G401.6 (cell line): ENCODE data around the gene PPM1L.

ENCODE experiments used
- FAIRE-seq: peaks from 2 replicates; lab custom pipeline; 2012; peaks lifted over from hg19 to GRCh38; lab: Jason Lieb, UNC

The PPM1L gene

DNA sequence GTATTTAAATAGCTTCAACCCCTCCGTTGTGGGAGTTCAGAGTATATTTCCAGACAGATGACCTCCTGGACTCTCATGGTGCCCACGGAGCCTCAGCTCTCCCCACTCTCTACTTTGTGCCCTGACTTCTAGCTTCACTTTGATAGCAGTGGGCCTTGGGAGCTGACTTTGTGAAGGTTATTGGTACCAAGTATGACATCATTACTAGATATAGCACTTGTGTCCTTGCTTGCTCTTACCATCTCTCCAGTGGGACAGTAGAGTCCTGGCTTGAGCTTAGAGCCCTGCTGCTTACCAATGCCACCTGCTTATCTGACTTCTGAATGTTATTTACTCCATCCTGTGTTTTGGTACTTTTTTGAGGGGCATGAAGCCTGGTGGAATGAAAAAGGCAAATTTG, 53.4 kb downstream of the PPM1L start:
- FAIRE-seq: no peak

- FAIRE-seq: no peak
Observed at GRCh38 chr3:160810362-160811236, 54.6 kb downstream of the PPM1L start.

GRCh38 chr3:160811237-160811548, 55.2 kb downstream of the PPM1L start:
- FAIRE-seq: no peak

DNA sequence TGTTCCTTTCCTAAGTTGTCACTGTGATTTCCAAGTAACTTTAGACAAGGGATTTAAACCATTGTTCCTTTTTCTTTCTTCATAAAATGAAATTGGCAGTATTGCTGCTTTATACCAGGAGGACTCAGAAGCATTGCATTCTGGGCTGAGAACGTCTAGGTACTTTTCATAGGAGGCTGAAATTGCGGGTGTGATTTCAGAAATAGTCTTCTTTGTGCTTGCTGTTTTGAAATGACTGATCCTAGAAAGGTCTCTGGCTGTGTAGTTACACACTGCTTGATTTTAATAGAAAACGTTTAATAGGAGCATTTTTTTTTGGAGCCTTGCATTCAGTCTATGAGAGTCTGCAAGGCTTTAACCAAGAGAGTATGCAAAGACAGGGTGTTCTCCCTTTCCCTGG, 56.3 kb downstream of the PPM1L start:
- no peak for FAIRE-seq

DNA sequence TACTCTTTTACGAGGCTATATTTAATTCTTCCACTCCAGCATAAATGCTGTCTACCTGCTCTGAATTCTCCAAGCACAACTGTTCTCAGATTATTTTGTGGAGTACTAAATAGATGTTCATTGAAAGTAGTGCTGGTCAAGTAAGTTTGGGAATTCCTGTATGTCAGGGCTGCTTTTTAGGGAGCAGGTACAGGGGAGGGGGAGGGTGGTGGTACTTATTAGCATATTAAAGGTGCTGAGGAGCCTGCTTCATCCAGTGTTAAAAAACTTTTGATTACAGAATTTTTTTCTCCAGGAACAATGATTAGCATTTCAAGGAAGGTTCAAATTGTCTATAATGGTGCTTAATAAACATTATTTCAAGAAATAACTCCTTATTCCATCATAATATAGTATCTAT, 59.2 kb downstream of the PPM1L start:
- FAIRE-seq: no peak

GRCh38 chr3:160820022-160820421, 64.0 kb downstream of the PPM1L start:
- FAIRE-seq: no peak

- FAIRE-seq: no peak
Observed at GRCh38 chr3:160820430-160820829, 64.4 kb downstream of the PPM1L start.

DNA sequence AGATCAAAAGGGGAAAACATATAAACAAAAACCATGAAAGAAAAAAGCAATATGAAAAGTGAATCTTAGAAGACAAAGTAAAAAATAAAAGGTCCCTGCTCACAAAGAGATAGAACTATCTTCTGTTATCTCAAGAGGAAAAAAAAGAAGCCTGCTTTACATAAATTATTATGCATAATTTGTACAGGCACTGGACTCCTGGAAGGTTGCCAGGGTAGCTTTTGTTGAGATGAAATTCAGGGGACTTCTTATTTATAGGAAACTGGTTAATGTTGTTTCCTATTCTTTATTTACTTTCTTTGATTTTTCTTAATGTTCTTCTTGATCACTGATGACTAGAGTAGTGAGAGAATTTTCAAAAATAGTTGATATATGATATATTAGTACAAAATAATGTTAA, 66.9 kb downstream of the PPM1L start:
- FAIRE-seq: no peak

DNA sequence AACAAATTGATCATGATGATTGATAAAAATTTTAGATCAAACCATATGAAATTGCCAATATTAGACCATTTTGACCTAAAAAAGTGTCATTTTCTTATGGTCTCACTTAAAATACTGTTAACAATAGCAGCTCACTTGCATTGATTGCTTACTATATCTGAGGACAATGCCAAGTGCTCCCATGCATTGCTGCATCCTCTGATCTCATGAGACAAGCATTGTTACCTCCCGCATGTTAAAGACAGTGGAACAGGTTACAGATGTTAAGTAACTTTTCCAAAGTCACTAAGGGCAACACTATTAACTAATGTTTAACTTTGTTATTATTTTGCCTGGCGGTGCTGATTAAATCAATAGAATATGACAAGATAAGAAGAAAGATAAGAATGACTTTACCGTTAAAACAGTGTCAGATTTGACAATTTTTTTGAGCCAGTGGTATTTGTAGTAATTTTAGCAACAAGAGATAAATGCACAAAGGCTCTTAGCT, 69.3 kb downstream of the PPM1L start:
- FAIRE-seq: no peak

GRCh38 chr3:160826408-160826807, 70.4 kb downstream of the PPM1L start:
- no peak for FAIRE-seq

- no peak for FAIRE-seq
Observed at GRCh38 chr3:160826991-160827390, 71.0 kb downstream of the PPM1L start.

GRCh38 chr3:160827516-160827915, 71.5 kb downstream of the PPM1L start:
- FAIRE-seq: no peak

GRCh38 chr3:160828880-160829279, 72.8 kb downstream of the PPM1L start:
- no peak for FAIRE-seq

DNA sequence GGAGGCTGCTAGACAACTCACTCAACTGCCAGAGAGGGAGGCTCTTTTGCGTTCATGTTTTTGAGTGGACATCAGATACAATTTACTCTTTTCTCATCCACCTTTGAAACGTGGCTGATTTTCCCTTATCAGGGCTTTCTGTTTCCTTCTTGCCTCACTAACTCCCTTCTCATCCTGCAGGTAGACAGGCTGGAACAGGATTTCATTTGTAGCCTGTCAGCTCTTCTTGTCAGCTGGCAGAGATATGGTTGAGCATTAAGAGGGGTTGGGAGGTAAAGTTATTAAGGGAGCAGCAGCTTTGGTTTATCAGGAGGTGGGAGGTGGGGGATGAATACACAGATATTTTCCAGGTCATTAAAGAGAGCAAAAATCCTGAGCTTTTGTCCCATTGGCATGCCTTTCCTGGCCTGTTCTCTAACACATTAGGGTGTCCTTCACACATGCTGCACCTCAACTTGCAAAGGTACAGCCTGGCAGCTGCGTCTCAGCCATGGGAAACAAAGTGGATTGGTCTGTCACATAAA, 73.5 kb downstream of the PPM1L start:
- FAIRE-seq: no peak

GRCh38 chr3:160830796-160831195, 74.8 kb downstream of the PPM1L start:
- no peak for FAIRE-seq

DNA sequence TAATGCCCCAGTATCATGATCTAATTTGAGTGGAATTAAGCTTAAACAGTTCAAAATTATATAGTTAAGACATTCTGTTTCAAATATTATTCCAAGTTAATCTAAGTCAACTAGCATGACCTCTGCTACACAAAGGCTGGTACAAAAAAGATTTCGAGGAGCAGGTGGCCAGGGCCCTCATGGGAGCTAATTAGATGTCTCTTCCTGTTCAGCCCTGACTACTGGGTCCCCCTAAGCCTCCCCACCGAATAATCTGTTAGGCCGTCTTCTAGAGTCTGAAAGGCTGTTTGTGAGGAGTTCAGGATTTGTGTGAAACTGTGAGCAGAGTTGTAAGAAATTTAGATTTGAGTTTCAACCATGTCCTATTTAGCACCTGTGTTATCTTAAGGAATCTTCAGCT, 75.4 kb downstream of the PPM1L start:
- no peak for FAIRE-seq

- no peak for FAIRE-seq
Observed at GRCh38 chr3:160837394-160837980, 81.5 kb downstream of the PPM1L start.

GRCh38 chr3:160840590-160840989, 84.6 kb downstream of the PPM1L start:
- no peak for FAIRE-seq

GRCh38 chr3:160841455-160841854, 85.4 kb downstream of the PPM1L start:
- no peak for FAIRE-seq

DNA sequence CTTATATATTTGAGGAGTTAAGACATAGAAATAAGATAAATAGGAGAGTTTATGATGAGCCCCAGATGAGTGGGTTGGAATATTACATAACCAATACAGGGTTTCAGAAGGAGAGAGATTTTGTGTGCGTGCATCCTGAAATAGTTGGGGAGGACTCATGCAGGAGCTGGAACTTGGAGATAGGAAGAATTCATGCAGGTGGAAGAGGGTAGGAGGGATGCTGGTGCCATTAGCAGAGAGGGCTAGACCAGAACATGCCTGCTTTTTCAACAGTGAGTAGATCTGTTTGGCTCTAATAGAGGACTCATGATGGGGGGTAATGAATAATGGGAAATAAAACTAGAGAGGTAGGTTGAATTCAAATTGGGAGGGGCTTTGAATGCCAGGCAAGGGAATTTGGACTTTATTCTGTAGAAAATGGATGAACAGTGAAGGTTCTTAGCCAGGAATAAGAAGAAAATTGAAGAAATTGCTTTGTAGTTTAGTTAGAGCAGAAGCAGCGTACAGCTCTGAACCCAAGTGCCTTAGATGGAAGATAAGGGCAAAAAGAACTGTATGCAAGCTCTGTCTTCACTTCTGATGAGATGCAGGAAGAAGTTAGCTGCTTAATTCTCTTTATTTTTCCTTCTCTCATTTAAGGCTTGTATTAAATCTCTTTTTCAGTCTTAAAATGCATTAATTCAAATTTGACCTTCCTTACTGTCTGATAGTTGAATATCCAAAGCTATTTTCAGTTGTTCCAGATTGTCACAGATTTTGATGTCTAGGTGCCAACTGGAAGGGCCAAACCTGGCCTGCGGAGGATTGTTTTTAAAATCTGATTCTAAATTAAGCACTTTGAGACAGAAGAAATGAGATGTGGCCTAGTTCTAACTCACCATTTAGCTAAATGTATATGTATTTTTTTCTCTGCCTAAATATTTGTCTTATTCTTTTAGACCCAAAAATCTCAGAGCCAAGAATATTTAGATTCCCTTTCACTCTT, 86.3 kb downstream of the PPM1L start:
- no peak for FAIRE-seq

GRCh38 chr3:160851629-160852210, 95.7 kb downstream of the PPM1L start:
- FAIRE-seq: no peak

- FAIRE-seq: no peak
Observed at GRCh38 chr3:160852856-160853255, 96.8 kb downstream of the PPM1L start.
